ENCODE measurements around the gene RMRP.
A peak's percentile ranks its signal among the peaks of the same experiment; 100 is the strongest.
"Not testable (repeated sequence)": the region's sequence is repeated elsewhere in the genome, so short reads cannot be mapped to it uniquely, and the experiment has no call there.

The RMRP gene

DNA sequence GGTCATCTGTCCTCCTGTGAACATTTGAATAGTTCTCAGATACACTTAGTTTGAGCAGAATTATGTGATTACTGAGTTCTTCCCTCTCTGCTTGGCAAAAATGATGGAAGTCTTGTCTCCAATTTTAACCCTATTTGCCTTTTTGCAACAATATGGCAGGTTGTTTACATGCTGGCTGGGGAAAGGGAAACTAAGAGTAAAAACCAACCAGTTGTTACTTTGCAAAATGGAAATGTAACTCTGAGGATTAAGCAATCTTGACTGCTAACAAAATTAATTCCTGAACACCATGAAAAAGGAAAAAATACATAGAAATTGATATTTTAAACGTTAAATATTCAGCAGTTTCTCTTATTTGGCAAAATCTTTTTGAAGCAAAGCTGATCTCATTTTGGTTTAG lies 18.2 kb downstream of the RMRP start:
- Histone ChIP-seq H3F3A (ENCODE audit: control insufficient read depth, insufficient read depth) (peaks cover 16% of the 10 kb centered on the region), H3K27me3 (ENCODE audit: control insufficient read depth, low read length) (no peaks in the 10 kb centered on the region), H3K4me3 (ENCODE audit: low read length) (no peak overlapping the region), H4K20me1 (ENCODE audit: control insufficient read depth, insufficient read depth, low read depth, low read length) (no peaks in the 10 kb centered on the region), H3K79me2 (ENCODE audit: control insufficient read depth, low read length) (no peaks in the 10 kb centered on the region), H3K4me1 (ENCODE audit: control insufficient read depth, low read length) (peaks cover 53% of the 10 kb centered on the region), H3K9me2 (replicated peaks; ENCODE audit: control insufficient read depth, low read length) (no peaks in the 10 kb centered on the region), H3K27ac (ENCODE audit: low read depth, low read length) (no peak overlapping the region), H3K36me3 (ENCODE audit: control insufficient read depth, low read length) (peaks cover 3% of the 10 kb centered on the region; the same call in 1 of the 2 replicates), H3K9me3 (ENCODE audit: control insufficient read depth, insufficient read depth, low read length) (no peaks in the 10 kb centered on the region), H3K4me2 (ENCODE audit: low read length) (peak overlapping the region; percentile 27; the same call in 1 of the 2 replicates)
- TF ChIP-seq EZH2phosphoT487 (IDR thresholded peaks at IDR 0.05; ENCODE audit: borderline replicate concordance, low read length) (no peak), CTCF (IDR thresholded peaks at IDR 0.05; ENCODE audit: low read depth, low read length, poor library complexity, severe bottlenecking) (no peak)

GRCh38 chr9:35639225-35639624 lies 18.6 kb downstream of the RMRP start:
- H3K27me3 ChIP-seq (ENCODE audit: control insufficient read depth, low read length); H3K27ac ChIP-seq (ENCODE audit: low read depth, low read length); H3K36me3 ChIP-seq (ENCODE audit: control insufficient read depth, low read length); H3K9me3 ChIP-seq (ENCODE audit: control insufficient read depth, insufficient read depth, low read length); H3K4me3 ChIP-seq (ENCODE audit: low read length); H4K20me1 ChIP-seq (ENCODE audit: control insufficient read depth, insufficient read depth, low read depth, low read length); H3K9me2 ChIP-seq (replicated peaks; ENCODE audit: control insufficient read depth, low read length); H3K79me2 ChIP-seq (ENCODE audit: control insufficient read depth, low read length): not testable (repeated sequence)
- Histone ChIP-seq H3K4me1 (ENCODE audit: control insufficient read depth, low read length) (peaks cover 57% of the 10 kb centered on the region), H3K4me2 (ENCODE audit: low read length) (peak overlapping the region; percentile 27; the same call in 1 of the 2 replicates), H3F3A (ENCODE audit: control insufficient read depth, insufficient read depth) (peaks cover 16% of the 10 kb centered on the region)

GRCh38 chr9:35638751-35639150 lies 19.1 kb downstream of the RMRP start:
- not testable (repeated sequence) for H3K4me3 ChIP-seq (ENCODE audit: low read length); H3K36me3 ChIP-seq (ENCODE audit: control insufficient read depth, low read length); H3K27me3 ChIP-seq (ENCODE audit: control insufficient read depth, low read length); H3K9me2 ChIP-seq (replicated peaks; ENCODE audit: control insufficient read depth, low read length); H3K9me3 ChIP-seq (ENCODE audit: control insufficient read depth, insufficient read depth, low read length); H3K79me2 ChIP-seq (ENCODE audit: control insufficient read depth, low read length); H4K20me1 ChIP-seq (ENCODE audit: control insufficient read depth, insufficient read depth, low read depth, low read length); H3K27ac ChIP-seq (ENCODE audit: low read depth, low read length)
- Histone ChIP-seq H3F3A (ENCODE audit: control insufficient read depth, insufficient read depth) (peaks cover 19% of the 10 kb centered on the region), H3K4me1 (ENCODE audit: control insufficient read depth, low read length) (peaks cover 61% of the 10 kb centered on the region), H3K4me2 (ENCODE audit: low read length) (peak overlapping the region; percentile 35; the same call in 1 of the 2 replicates)

GRCh38 chr9:35637427-35637955 lies 20.3 kb downstream of the RMRP start:
- not testable (repeated sequence) for H3K79me2 ChIP-seq (ENCODE audit: control insufficient read depth, low read length); H3K4me2 ChIP-seq (ENCODE audit: low read length); H3K9me2 ChIP-seq (replicated peaks; ENCODE audit: control insufficient read depth, low read length); H3K36me3 ChIP-seq (ENCODE audit: control insufficient read depth, low read length); H3K27ac ChIP-seq (ENCODE audit: low read depth, low read length); H3K27me3 ChIP-seq (ENCODE audit: control insufficient read depth, low read length); H3K9me3 ChIP-seq (ENCODE audit: control insufficient read depth, insufficient read depth, low read length); H4K20me1 ChIP-seq (ENCODE audit: control insufficient read depth, insufficient read depth, low read depth, low read length); H3K4me3 ChIP-seq (ENCODE audit: low read length)
- Histone ChIP-seq H3K4me1 (ENCODE audit: control insufficient read depth, low read length) (peaks cover 65% of the 10 kb centered on the region), H3F3A (ENCODE audit: control insufficient read depth, insufficient read depth) (peaks cover 22% of the 10 kb centered on the region)

- H3K9me3 ChIP-seq (ENCODE audit: control insufficient read depth, insufficient read depth, low read length); H4K20me1 ChIP-seq (ENCODE audit: control insufficient read depth, insufficient read depth, low read depth, low read length); H3K79me2 ChIP-seq (ENCODE audit: control insufficient read depth, low read length); H3K27me3 ChIP-seq (ENCODE audit: control insufficient read depth, low read length); H3K36me3 ChIP-seq (ENCODE audit: control insufficient read depth, low read length); H3K9me2 ChIP-seq (replicated peaks; ENCODE audit: control insufficient read depth, low read length): not testable (repeated sequence)
- Histone ChIP-seq H3K27ac (ENCODE audit: low read depth, low read length) (peak overlapping the region; percentile 86), H3K4me1 (ENCODE audit: control insufficient read depth, low read length) (peaks cover 65% of the 10 kb centered on the region), H3K4me3 (ENCODE audit: low read length) (peak overlapping the region; percentile 49), H3F3A (ENCODE audit: control insufficient read depth, insufficient read depth) (peaks cover 22% of the 10 kb centered on the region), H3K4me2 (ENCODE audit: low read length) (peak overlapping the region; percentile 75)
These were observed 21.0 kb downstream of the RMRP start for GRCh38 chr9:35636877-35637246.
